Gastroesophageal sphincter (tissue), 4 donors: ENCODE results near the gene SDS. TPM values are rescaled to one million over a fixed set of nuclear protein-coding genes. Genes with fewer than 3 reads are reported as not detected.

Experiments used
- ATAC-seq: fragments of 150-250 bp; one replicate; pipeline ENCODE4 v1.9.1; 2016; ENCODE audit warnings: mild to moderate bottlenecking, moderate library complexity
- H3K27ac ChIP-seq, 4 donors: fragments of 200-600 bp; sonication (generic) in 3 of 4; 1 replicate in 3 of 4; 2 replicates in 1 of 4; pipeline ENCODE4 v1.5.1; 2016 to 2019
- H3K27me3 ChIP-seq: fragments of 200-600 bp; sonication (generic); one replicate; pipeline ENCODE4 v1.5.1; 2019
- H3K36me3 ChIP-seq, 2 donors: fragments of 200-600 bp; sonication (generic); one replicate each; pipeline ENCODE4 v1.5.1; 2019; ENCODE audit warnings: control low read depth in 1 of 2
- H3K4me1 ChIP-seq, 3 donors: fragments of 200-600 bp; sonication (generic); 1 replicate in 2 of 3; 2 replicates in 1 of 3; pipeline ENCODE4 v1.5.1; 2016 to 2019; ENCODE audit warnings: control low read depth in 2 of 3
- H3K4me3 ChIP-seq, 2 donors: fragments of 200-600 bp; sonication (generic); one replicate each; pipeline ENCODE4 v1.5.1; 2019; ENCODE audit warnings: mild to moderate bottlenecking in 1 of 2, moderate library complexity in 1 of 2
- H3K9me3 ChIP-seq, 3 donors: fragments of 200-600 bp; sonication (generic); one replicate each; pipeline ENCODE4 v1.5.1; 2017 to 2019; ENCODE audit warnings: control low read depth in 2 of 3
- CTCF ChIP-seq, 4 experiments: fragments of 200-600 bp in 2 of 4; fragments of 450-650 bp in 2 of 4; sonication (generic) in 1 of 4; IDR thresholded peaks; one replicate each; pipeline ENCODE4 v1.5.1; 2017 to 2019; ENCODE audit warnings: antibody characterized with exemption in 4 of 4, mild to moderate bottlenecking in 2 of 4, moderate library complexity in 2 of 4
- EP300 ChIP-seq: sonication (generic); formaldehyde crosslinking; IDR thresholded peaks from one replicate; pipeline ENCODE4 v1.6.1; 2017; ENCODE audit warnings: antibody characterized with exemption, mild to moderate bottlenecking
- POLR2A ChIP-seq, 2 donors: fragments of 450-650 bp; IDR thresholded peaks; one replicate each; pipeline ENCODE4 v1.6.1; 2017; ENCODE audit warnings: antibody characterized with exemption in 2 of 2, mild to moderate bottlenecking in 2 of 2, moderate library complexity in 1 of 2
- POLR2AphosphoS5 ChIP-seq: sonication (generic); formaldehyde crosslinking; IDR thresholded peaks from one replicate; pipeline ENCODE4 v1.6.1; 2017; ENCODE audit warnings: antibody characterized with exemption
- WGBS, 2 donors: methylation state at CpG; one replicate each; pipeline ENCODE4 v1.1.5; 2018; ENCODE audit warnings: low coverage in 1 of 2; 5-methylcytosine and 5-hydroxymethylcytosine counted together
- total RNA-seq, 4 donors: library from RNA; depleted of rRNA; stranded (reverse); fragments of >200 nt; gene quantifications; one replicate each; pipeline ENCODE4 v1.1.0, GENCODE V29; 2016

SDS gene
- total RNA-seq, 4 donors from 2014 or later: 0.39 to 5.5 TPM; not detected in 2

- H3K4me1 ChIP-seq: no peaks in the 10 kb centered on the region
- H3K9me3 ChIP-seq: no peaks in the 10 kb centered on the region
- no peak overlapping the region for H3K4me3 ChIP-seq
- no peaks in the 10 kb centered on the region for H3K36me3 ChIP-seq
- no peak for ATAC-seq
- no peak overlapping the region for H3K27ac ChIP-seq
- 53% methylated on average over 5 of the region's 6 CpGs; no CpG with 5 or more reads in 1 of the 2 donors for WGBS, 2 donors
- peaks cover 29% of the 10 kb centered on the region for H3K27me3 ChIP-seq
- TF ChIP-seq EP300: no peak
Observed at GRCh38 chr12:113436993-113437728, 33.5 kb upstream of the SDS start.

GRCh38 chr12:113436586-113436985 is 32.9 kb upstream of the SDS start:
- Histone ChIP-seq H3K4me3 (no peak overlapping the region), H3K4me1 (no peaks in the 10 kb centered on the region), H3K9me3 (no peaks in the 10 kb centered on the region), H3K36me3 (no peaks in the 10 kb centered on the region), H3K27ac (no peak overlapping the region), H3K27me3 (peaks cover 23% of the 10 kb centered on the region)
- TF ChIP-seq EP300 (no peak), POLR2A (IDR thresholded peaks at IDR 0.05) (no peak), CTCF (IDR thresholded peaks at IDR 0.05) (no peak), POLR2AphosphoS5 (no peak)
- no CpG with 5 or more reads among the region's 6 CpGs for WGBS, 2 donors
- no peak for ATAC-seq

DNA sequence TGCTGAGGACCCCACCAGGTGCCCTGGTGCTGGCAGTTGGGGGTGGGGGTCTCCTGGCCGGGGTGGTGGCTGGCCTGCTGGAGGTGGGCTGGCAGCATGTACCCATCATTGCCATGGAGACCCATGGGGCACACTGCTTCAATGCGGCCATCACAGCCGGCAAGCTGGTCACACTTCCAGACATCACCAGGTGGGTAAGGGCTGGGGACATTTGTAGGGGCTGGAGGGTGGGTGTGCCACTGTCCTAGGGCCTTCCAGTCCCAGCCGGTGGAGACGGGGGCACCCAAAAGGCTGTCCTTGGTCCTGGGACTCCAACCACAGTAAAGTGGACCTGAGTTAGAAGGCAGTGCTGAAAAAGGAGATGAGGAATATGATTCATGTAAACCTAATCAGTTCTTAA is 31.7 kb upstream of the SDS start:
- H3K27me3 ChIP-seq: peaks cover 15% of the 10 kb centered on the region
- TF ChIP-seq POLR2AphosphoS5 (no peak), POLR2A (IDR thresholded peaks at IDR 0.05) (no peak), CTCF (IDR thresholded peaks at IDR 0.05) (no peak), EP300 (no peak)
- no peaks in the 10 kb centered on the region for H3K4me1 ChIP-seq
- whole genome bisulfite sequencing, 2 donors: 80% methylated on average over 1 of the region's 5 CpGs; no CpG with 5 or more reads in 1 of the 2 donors
- H3K36me3 ChIP-seq: no peaks in the 10 kb centered on the region
- no peak overlapping the region for H3K27ac ChIP-seq
- no peak for ATAC-seq
- no peak overlapping the region for H3K4me3 ChIP-seq
- H3K9me3 ChIP-seq: peaks cover 0 to 1% (median 0%) of the 10 kb centered on the region in 3 donors

GRCh38 chr12:113432986-113433385 is 29.3 kb upstream of the SDS start:
- H3K4me1 ChIP-seq: no peaks in the 10 kb centered on the region
- no peaks in the 10 kb centered on the region for H3K27me3 ChIP-seq
- no peak overlapping the region for H3K4me3 ChIP-seq
- no peak overlapping the region for H3K27ac ChIP-seq
- TF ChIP-seq CTCF (IDR thresholded peaks at IDR 0.05) (no peak), EP300 (no peak), POLR2A (IDR thresholded peaks at IDR 0.05) (no peak), POLR2AphosphoS5 (no peak)
- no peak for ATAC-seq
- H3K9me3 ChIP-seq: peaks cover 0 to 7% (median 0%) of the 10 kb centered on the region in 3 donors
- no peaks in the 10 kb centered on the region for H3K36me3 ChIP-seq

GRCh38 chr12:113428482-113428881 is 24.8 kb upstream of the SDS start:
- 100% methylated on average over 1 of the region's 1 CpG; no CpG with 5 or more reads in 1 of the 2 donors for WGBS, 2 donors
- no peak for ATAC-seq
- TF ChIP-seq EP300: no peak
- no peak for TF ChIP-seq POLR2A (IDR thresholded peaks at IDR 0.05)
- TF ChIP-seq POLR2AphosphoS5: no peak
- no peak for TF ChIP-seq CTCF (IDR thresholded peaks at IDR 0.05)
- no peak overlapping the region for H3K27ac ChIP-seq
- peaks cover 0 to 7% (median 0%) of the 10 kb centered on the region in 3 donors for H3K9me3 ChIP-seq
- no peak overlapping the region for H3K4me3 ChIP-seq
- H3K27me3 ChIP-seq: peaks cover 10% of the 10 kb centered on the region
- no peaks in the 10 kb centered on the region for H3K36me3 ChIP-seq
- no peaks in the 10 kb centered on the region for H3K4me1 ChIP-seq
